ENCODE measurements around the gene CLASP2. TPM values are rescaled to one million over a fixed set of nuclear protein-coding genes. Genes with fewer than 3 reads are reported as not detected.

The CLASP2 gene
- total RNA-seq, 1 experiment from 2014 or later, result 58.9 TPM

GRCh38 chr3:33722626-33723370 is 4.7 kb upstream of the CLASP2 start:
- Mint-ChIP-seq H3K4me1 (ENCODE audit: insufficient read depth, unreplicated experiment) (no peaks in the 10 kb centered on the region), H3K27me3 (ENCODE audit: insufficient read depth, unreplicated experiment) (no peaks in the 10 kb centered on the region), H3K4me3 (ENCODE audit: unreplicated experiment) (no peak overlapping the region), H3K9me3 (ENCODE audit: unreplicated experiment) (no peaks in the 10 kb centered on the region), H3K36me3 (ENCODE audit: insufficient read depth, unreplicated experiment) (no peaks in the 10 kb centered on the region), H3K27ac (ENCODE audit: low read depth, unreplicated experiment) (no peak overlapping the region)
- POLR2A ChIA-PET, result interaction anchor here (1.1 kb wide), 1 partner anchor 25 kb away, joined by 3 read pairs; no protein-coding TSS in a partner anchor
- no peak for TF ChIP-seq CTCF (IDR thresholded peaks at IDR 0.05; ENCODE audit: unreplicated experiment)
- CTCF ChIA-PET, result interaction anchor here (0.6 kb wide), 1 partner anchor 547 kb away, joined by 3 read pairs; no protein-coding TSS in a partner anchor
- no TSS peak for BruUV-seq (replicated peaks)
- DNase-seq (ENCODE audit: unreplicated experiment), result no peak
- intact Hi-C loops (cut with micrococcal nuclease), result no loop called here

DNA sequence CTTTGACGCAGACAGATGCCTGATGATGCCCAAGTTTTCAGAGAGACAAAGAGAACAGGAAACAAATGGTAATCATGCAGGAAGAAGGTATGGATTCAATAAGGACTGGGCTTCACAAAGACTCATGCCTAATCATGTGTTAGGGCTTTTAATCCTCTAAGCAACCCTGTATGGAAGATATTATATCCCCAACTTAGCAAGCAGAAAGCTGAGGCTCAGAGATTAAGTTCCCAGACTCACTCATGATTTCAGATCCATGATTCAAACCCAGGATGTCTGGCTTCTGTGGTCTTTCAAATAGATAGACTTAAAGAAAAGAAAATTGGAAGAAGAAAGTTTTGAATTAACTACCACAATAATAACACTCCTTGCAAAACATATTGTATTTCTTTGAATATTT is 4.1 kb upstream of the CLASP2 start:
- no TSS peak for BruUV-seq (replicated peaks)
- DNase-seq (ENCODE audit: unreplicated experiment), result no peak
- intact Hi-C loops (cut with micrococcal nuclease), result no loop called here

DNA sequence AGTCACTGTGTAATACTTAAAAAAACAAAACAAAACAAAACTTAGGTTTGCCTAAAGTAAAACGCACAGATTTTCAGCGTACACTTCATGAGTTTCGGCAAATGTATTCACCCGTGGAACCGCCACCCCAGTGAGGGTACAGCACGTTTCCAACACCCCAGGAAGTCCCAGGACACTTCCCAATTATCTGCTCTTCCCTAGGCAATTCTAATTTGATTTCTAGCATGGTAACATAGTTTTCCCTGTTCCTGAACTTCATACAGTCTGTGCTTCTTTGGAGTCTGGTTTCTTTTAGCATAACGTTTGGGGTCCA is 497 bp upstream of the CLASP2 start:
- BruUV-seq (replicated peaks), result TSS peak; percentile 19
- no peaks in the 10 kb centered on the region for H3K4me1 Mint-ChIP-seq (ENCODE audit: insufficient read depth, unreplicated experiment)
- ChIA-PET POLR2A (interaction anchor here (1.0 to 1.4 kb wide), 4 partner anchors 12 to 80 kb away, joined by 3 to 6 read pairs (median 3); partner anchors contain the start of gene PDCD6IP), CTCF (no interaction called here)
- H3K36me3 Mint-ChIP-seq (ENCODE audit: insufficient read depth, unreplicated experiment), result no peaks in the 10 kb centered on the region
- no peak for TF ChIP-seq CTCF (IDR thresholded peaks at IDR 0.05; ENCODE audit: unreplicated experiment)
- H3K9me3 Mint-ChIP-seq (ENCODE audit: unreplicated experiment), result no peaks in the 10 kb centered on the region
- no peak for DNase-seq (ENCODE audit: unreplicated experiment)
- H3K4me3 Mint-ChIP-seq (ENCODE audit: unreplicated experiment), result no peak overlapping the region
- intact Hi-C loops (cut with micrococcal nuclease), result loop anchor here (1.0 kb wide), 1 partner anchor 58 kb away; no protein-coding TSS in a partner anchor
- no peak overlapping the region for H3K27ac Mint-ChIP-seq (ENCODE audit: low read depth, unreplicated experiment)
- H3K27me3 Mint-ChIP-seq (ENCODE audit: insufficient read depth, unreplicated experiment), result no peaks in the 10 kb centered on the region

More for the DNA sequence above, 4.1 kb upstream of the CLASP2 start:
- no peaks in the 10 kb centered on the region for H3K4me1 Mint-ChIP-seq (ENCODE audit: insufficient read depth, unreplicated experiment)
- no peak overlapping the region for H3K4me3 Mint-ChIP-seq (ENCODE audit: unreplicated experiment)
- H3K9me3 Mint-ChIP-seq (ENCODE audit: unreplicated experiment), result no peaks in the 10 kb centered on the region
- no peak overlapping the region for H3K27ac Mint-ChIP-seq (ENCODE audit: low read depth, unreplicated experiment)
- no peak for TF ChIP-seq CTCF (IDR thresholded peaks at IDR 0.05; ENCODE audit: unreplicated experiment)
- ChIA-PET POLR2A (no interaction called here), CTCF (interaction anchor here (0.9 kb wide), 1 partner anchor 54 kb away, joined by 3 read pairs; no protein-coding TSS in a partner anchor)
- H3K27me3 Mint-ChIP-seq (ENCODE audit: insufficient read depth, unreplicated experiment), result no peaks in the 10 kb centered on the region
- H3K36me3 Mint-ChIP-seq (ENCODE audit: insufficient read depth, unreplicated experiment), result no peaks in the 10 kb centered on the region

GRCh38 chr3:33717616-33717865 is 513 bp downstream of the CLASP2 start:
- Mint-ChIP-seq H3K4me1 (ENCODE audit: insufficient read depth, unreplicated experiment) (no peaks in the 10 kb centered on the region), H3K4me3 (ENCODE audit: unreplicated experiment) (no peak overlapping the region), H3K27me3 (ENCODE audit: insufficient read depth, unreplicated experiment) (no peaks in the 10 kb centered on the region), H3K27ac (ENCODE audit: low read depth, unreplicated experiment) (no peak overlapping the region), H3K9me3 (ENCODE audit: unreplicated experiment) (no peaks in the 10 kb centered on the region), H3K36me3 (ENCODE audit: insufficient read depth, unreplicated experiment) (no peaks in the 10 kb centered on the region)
- ChIA-PET POLR2A (interaction anchor here (0.7 to 3.0 kb wide), 19 partner anchors 24 to 279 kb away, joined by 3 to 23 read pairs (median 5); partner anchors contain the start of gene PDCD6IP), CTCF (interaction anchor here (0.6 to 1.5 kb wide), 13 partner anchors 10 to 585 kb away, joined by 3 to 12 read pairs (median 3); no protein-coding TSS in a partner anchor)
- no peak for TF ChIP-seq CTCF (IDR thresholded peaks at IDR 0.05; ENCODE audit: unreplicated experiment)
- peak; percentile 64 for DNase-seq (ENCODE audit: unreplicated experiment)
- intact Hi-C loops (cut with micrococcal nuclease), result loop anchor here (1.0 to 2.0 kb wide), 2 partner anchors 277 to 325 kb away; partner anchors contain the start of gene UBP1
- BruUV-seq (replicated peaks), result no TSS peak

All from MCF 10A (cell line).